ENCODE results near the gene ENG.

DNA sequence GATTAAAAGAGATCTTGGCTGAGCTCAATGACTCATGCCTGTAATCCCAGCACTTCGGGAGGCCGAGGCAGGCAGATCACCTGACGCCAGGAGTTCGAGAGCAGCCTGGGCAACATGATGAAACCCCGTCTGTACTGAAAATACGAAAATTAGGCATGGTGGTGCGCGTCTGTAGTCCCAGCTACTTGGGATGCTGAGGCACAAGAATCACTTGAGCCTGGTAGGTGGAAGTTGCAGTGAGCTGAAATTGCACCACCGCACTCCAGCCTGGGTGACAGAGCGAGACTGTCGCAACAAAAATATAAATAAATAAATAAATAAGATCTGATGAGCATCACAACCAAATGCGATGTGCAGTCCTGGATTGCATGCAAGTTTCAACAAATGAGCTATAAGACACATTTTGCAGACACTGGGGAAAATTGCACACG is 8.7 kb upstream of the ENG start:
- TF ChIP-seq, protein P1, sequence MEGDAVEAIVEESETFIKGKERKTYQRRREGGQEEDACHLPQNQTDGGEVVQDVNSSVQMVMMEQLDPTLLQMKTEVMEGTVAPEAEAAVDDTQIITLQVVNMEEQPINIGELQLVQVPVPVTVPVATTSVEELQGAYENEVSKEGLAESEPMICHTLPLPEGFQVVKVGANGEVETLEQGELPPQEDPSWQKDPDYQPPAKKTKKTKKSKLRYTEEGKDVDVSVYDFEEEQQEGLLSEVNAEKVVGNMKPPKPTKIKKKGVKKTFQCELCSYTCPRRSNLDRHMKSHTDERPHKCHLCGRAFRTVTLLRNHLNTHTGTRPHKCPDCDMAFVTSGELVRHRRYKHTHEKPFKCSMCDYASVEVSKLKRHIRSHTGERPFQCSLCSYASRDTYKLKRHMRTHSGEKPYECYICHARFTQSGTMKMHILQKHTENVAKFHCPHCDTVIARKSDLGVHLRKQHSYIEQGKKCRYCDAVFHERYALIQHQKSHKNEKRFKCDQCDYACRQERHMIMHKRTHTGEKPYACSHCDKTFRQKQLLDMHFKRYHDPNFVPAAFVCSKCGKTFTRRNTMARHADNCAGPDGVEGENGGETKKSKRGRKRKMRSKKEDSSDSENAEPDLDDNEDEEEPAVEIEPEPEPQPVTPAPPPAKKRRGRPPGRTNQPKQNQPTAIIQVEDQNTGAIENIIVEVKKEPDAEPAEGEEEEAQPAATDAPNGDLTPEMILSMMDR (IDR thresholded peaks at IDR 0.05; ENCODE audit: control extremely low read depth in 1 of 3, insufficient read depth in 1 of 3, low read depth in 1 of 3, low read length in 3 of 3): no peak
- TF ChIP-seq YY1 (IDR thresholded peaks at IDR 0.05; ENCODE audit: low read depth, low read length) (no peak), JUN (IDR thresholded peaks at IDR 0.05; ENCODE audit: low read depth, low read length) (no peak), CHD2 (IDR thresholded peaks at IDR 0.05; ENCODE audit: low read length) (no peak), POLR2A (IDR thresholded peaks at IDR 0.05; ENCODE audit: control extremely low read depth in 1 of 2, low read depth in 2 of 2, low read length in 2 of 2) (no peak), POLR2AphosphoS5 (IDR thresholded peaks at IDR 0.05; ENCODE audit: low read depth, low read length) (no peak), EZH2 (IDR thresholded peaks at IDR 0.05; ENCODE audit: low read depth, low read length, severe bottlenecking) (no peak), ZNF274 (IDR thresholded peaks at IDR 0.05; ENCODE audit: borderline replicate concordance, extremely low read depth, low read length) (no peak), CHD1 (IDR thresholded peaks at IDR 0.05; ENCODE audit: low read depth, low read length) (no peak)
- TF ChIP-seq, protein P2, sequence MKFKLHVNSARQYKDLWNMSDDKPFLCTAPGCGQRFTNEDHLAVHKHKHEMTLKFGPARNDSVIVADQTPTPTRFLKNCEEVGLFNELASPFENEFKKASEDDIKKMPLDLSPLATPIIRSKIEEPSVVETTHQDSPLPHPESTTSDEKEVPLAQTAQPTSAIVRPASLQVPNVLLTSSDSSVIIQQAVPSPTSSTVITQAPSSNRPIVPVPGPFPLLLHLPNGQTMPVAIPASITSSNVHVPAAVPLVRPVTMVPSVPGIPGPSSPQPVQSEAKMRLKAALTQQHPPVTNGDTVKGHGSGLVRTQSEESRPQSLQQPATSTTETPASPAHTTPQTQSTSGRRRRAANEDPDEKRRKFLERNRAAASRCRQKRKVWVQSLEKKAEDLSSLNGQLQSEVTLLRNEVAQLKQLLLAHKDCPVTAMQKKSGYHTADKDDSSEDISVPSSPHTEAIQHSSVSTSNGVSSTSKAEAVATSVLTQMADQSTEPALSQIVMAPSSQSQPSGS (IDR thresholded peaks at IDR 0.05; ENCODE audit: low read length): no peak
